ENCODE measurements around the gene TAF12.

DNA sequence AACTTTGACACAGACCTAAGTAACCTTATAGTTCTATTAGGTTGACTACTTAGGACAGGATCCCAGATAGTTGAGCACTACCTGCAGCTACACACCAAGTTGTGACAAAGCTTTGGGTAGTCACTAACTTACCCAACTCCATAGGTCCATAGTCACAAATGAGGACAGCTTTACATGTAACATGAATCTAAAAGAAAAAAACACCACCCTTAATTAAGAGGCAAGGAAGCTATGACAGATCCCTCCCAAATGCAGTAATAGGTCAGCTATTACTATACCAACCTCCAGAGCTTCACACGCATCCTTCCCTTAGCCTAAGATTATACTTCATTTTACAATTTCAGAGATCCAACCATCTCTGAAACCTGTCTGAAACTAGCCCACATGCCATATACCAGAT lies 63.5 kb downstream of the TAF12 start:
- TF ChIP-seq CTCF (conservative IDR thresholded peaks at IDR 0.05; ENCODE audit: low read depth, low read length) (no peak), EZH2 (IDR thresholded peaks at IDR 0.05; ENCODE audit: borderline replicate concordance, low read depth, low read length, poor library complexity, severe bottlenecking) (no peak)

Measured in A673 (cell line).